HCT116 (cell line): Measurements from ENCODE around the gene SELE. TPM values are rescaled to one million over a fixed set of nuclear protein-coding genes. Genes with fewer than 3 reads are reported as not detected.

Experiments used
- ATAC-seq: fragments of 200-7000 bp; cut with Tn5 transposase; 2 replicates; pipeline ENCODE4 v1.9.1; 2020; ENCODE audit warnings: mild to moderate bottlenecking, moderate library complexity
- BruUV-seq: library from RNA; stranded (reverse); fragments of 400-500 nt; replicated peaks from 2 replicates; lab custom pipeline; 2021; lab: Mats Ljungman, UMichigan
- CTCF ChIA-PET: fragments of 300-600 bp; sonication (Branson Sonifier 250); formaldehyde crosslinking; loops from one replicate; lab custom pipeline; 2021; ENCODE audit warnings: antibody characterized with exemption; lab: Charles Lee
- POLR2A ChIA-PET: fragments of 300-600, 350-600 bp; sonication (Branson Sonifier 250); formaldehyde crosslinking; loops from one replicate; lab custom pipeline; 2021; ENCODE audit warnings: antibody characterized with exemption; lab: Charles Lee
- RAD21 ChIA-PET, 2 experiments: fragments of 300-600 bp; sonication (Branson Sonifier 250); formaldehyde crosslinking; loops; one replicate each; lab custom pipeline; 2023; ENCODE audit warnings: low total read pairs in 2 of 2; ENCODE audit not compliant: uncharacterized antibody in 2 of 2, unreplicated experiment in 2 of 2, low non-redundant PET in 1 of 2; lab: Charles Lee
- DNase-seq: peaks from one replicate; pipeline ENCODE4 v3.0.0-alpha.2; 2010; ENCODE audit warnings: low read depth, low spot score
- H2AFZ ChIP-seq: fragments of 200-600 bp; shearing (Covaris generic), sonication (generic); 2 replicates; pipeline ENCODE4 v1.6.1; 2017; ENCODE audit warnings: low read depth, mixed run types, mixed read lengths, antibody characterized with exemption, low read length; ENCODE audit not compliant: poor library complexity, severe bottlenecking
- H3K27ac ChIP-seq: 2 replicates; pipeline ENCODE4 v1.5.1; 2012; ENCODE audit warnings: low read depth, low read length
- H3K27me3 ChIP-seq: fragments of 200-600 bp; sonication (generic); 2 replicates; pipeline ENCODE4 v1.6.1; 2016; ENCODE audit warnings: mixed run types, low read length, mixed read lengths; ENCODE audit not compliant: insufficient read depth
- H3K36me3 ChIP-seq, 2 experiments: fragments of 200-500 bp in 1 of 2; fragments of 200-600 bp in 1 of 2; sonication (Bioruptor generic) in 1 of 2; sonication (generic) in 1 of 2; 2 replicates each; pipeline versions ENCODE4 v1.5.1 to v1.6.1; 2014 to 2016; ENCODE audit warnings: low read length in 2 of 2, inconsistent platforms in 1 of 2, mixed read lengths in 1 of 2, mixed run types in 1 of 2; ENCODE audit not compliant: insufficient read depth in 2 of 2, control insufficient read depth in 1 of 2
- H3K4me1 ChIP-seq, 2 experiments: fragments of 200-600 bp in 1 of 2; sonication (generic) in 1 of 2; 2 replicates each; pipeline versions ENCODE4 v1.5.1 to v1.6.1; 2012 to 2017; ENCODE audit warnings: low read length in 2 of 2, inconsistent platforms in 1 of 2, mild to moderate bottlenecking in 1 of 2, mixed read lengths in 1 of 2, mixed run types in 1 of 2, moderate library complexity in 1 of 2; ENCODE audit not compliant: insufficient read depth in 2 of 2, control insufficient read depth in 1 of 2
- H3K4me2 ChIP-seq: fragments of 200-600 bp; sonication (generic); 2 replicates; pipeline ENCODE4 v1.6.1; 2017; ENCODE audit warnings: mixed run types, low read length, mixed read lengths
- H3K4me3 ChIP-seq, 2 experiments: fragments of 200-600 bp in 1 of 2; sonication (generic) in 1 of 2; replicated peaks in 1 of 2; 2 replicates each; pipeline ENCODE4 v1.5.1; 2011 to 2016; ENCODE audit warnings: low read length in 2 of 2, control low read depth in 1 of 2, low read depth in 1 of 2, mild to moderate bottlenecking in 1 of 2, mixed read lengths in 1 of 2, mixed run types in 1 of 2
- H3K79me2 ChIP-seq: fragments of 200-600 bp; sonication (generic); 2 replicates; pipeline ENCODE4 v1.6.1; 2017; ENCODE audit warnings: mild to moderate bottlenecking, mixed run types, low read length, moderate library complexity, mixed read lengths; ENCODE audit not compliant: insufficient read depth
- H3K9ac ChIP-seq: fragments of 200-600 bp; sonication (generic); 2 replicates; pipeline ENCODE4 v1.6.1; 2016; ENCODE audit warnings: low read length, mixed read lengths
- H3K9me2 ChIP-seq: fragments of 200-600 bp; sonication (generic), shearing (Covaris generic); 2 replicates; pipeline ENCODE4 v1.6.1; 2017; ENCODE audit warnings: mixed run types, mild to moderate bottlenecking, moderate library complexity; ENCODE audit not compliant: insufficient read depth
- H3K9me3 ChIP-seq, 2 experiments: fragments of 200-500 bp in 1 of 2; fragments of 200-600 bp in 1 of 2; sonication (Bioruptor generic) in 1 of 2; sonication (generic) in 1 of 2; 2 replicates each; pipeline ENCODE4 v1.6.1; 2014 to 2017; ENCODE audit warnings: low read length in 2 of 2, mixed read lengths in 2 of 2, inconsistent platforms in 1 of 2, low read depth in 1 of 2, mild to moderate bottlenecking in 1 of 2, mixed run types in 1 of 2, moderate library complexity in 1 of 2; ENCODE audit not compliant: control insufficient read depth in 1 of 2, insufficient read depth in 1 of 2
- H4K20me1 ChIP-seq: fragments of 200-600 bp; sonication (generic), shearing (Covaris generic); 2 replicates; pipeline ENCODE4 v1.6.1; 2017; ENCODE audit warnings: mixed run types, mild to moderate bottlenecking, moderate library complexity; ENCODE audit not compliant: insufficient read depth
- CBX3 ChIP-seq: IDR thresholded peaks from 2 replicates; pipeline ENCODE4 v1.6.1; 2012; ENCODE audit warnings: low read depth
- EGR1 ChIP-seq: IDR thresholded peaks from 2 replicates; pipeline ENCODE4 v1.6.1; 2012; ENCODE audit warnings: low read depth
- ELF1 ChIP-seq: IDR thresholded peaks from 2 replicates; pipeline ENCODE4 v1.6.1; 2012; ENCODE audit warnings: low read depth, borderline replicate concordance
- EZH2phosphoT487 ChIP-seq: fragments of 200-600 bp; IDR thresholded peaks from 2 replicates; pipeline ENCODE4 v1.6.1; 2018; ENCODE audit warnings: antibody characterized with exemption, borderline replicate concordance
- FOSL1 ChIP-seq: IDR thresholded peaks from 2 replicates; pipeline ENCODE4 v1.6.1; 2012; ENCODE audit warnings: low read depth
- JUND ChIP-seq: IDR thresholded peaks from 2 replicates; pipeline ENCODE4 v1.6.1; 2012
- POLR2A ChIP-seq: IDR thresholded peaks from 2 replicates; pipeline ENCODE4 v1.7.0; 2011; ENCODE audit warnings: borderline replicate concordance; ENCODE audit not compliant: insufficient read depth, insufficient read length; ENCODE audit errors: extremely low read depth
- POLR2AphosphoS5 ChIP-seq: IDR thresholded peaks from 2 replicates; pipeline ENCODE4 v1.6.1; 2011; ENCODE audit warnings: mild to moderate bottlenecking, low read depth, low read length, moderate library complexity
- RAD21 ChIP-seq: IDR thresholded peaks from 2 replicates; pipeline ENCODE4 v1.6.1; 2012; ENCODE audit warnings: low read depth, mild to moderate bottlenecking
- SP1 ChIP-seq: IDR thresholded peaks from 2 replicates; pipeline ENCODE4 v1.6.1; 2012; ENCODE audit warnings: low read depth
- SRF ChIP-seq: IDR thresholded peaks from 2 replicates; pipeline ENCODE4 v1.6.1; 2012; ENCODE audit warnings: low read depth
- YY1 ChIP-seq: IDR thresholded peaks from 2 replicates; pipeline ENCODE4 v1.6.1; 2011; ENCODE audit warnings: low read length, low read depth, moderate library complexity, mild to moderate bottlenecking; ENCODE audit not compliant: insufficient replicate concordance; ENCODE audit errors: extremely low read depth
- ZFX ChIP-seq: fragments of 450-650 bp; IDR thresholded peaks from 2 replicates; pipeline ENCODE4 v1.6.1; 2017
- intact Hi-C: fragments of 100-400 bp; cut with micrococcal nuclease; formaldehyde crosslinking; loops from 2 replicates; pipeline ENCODE4 v1.10.0; 2022
- total RNA-seq: library from RNA; stranded (reverse); gene quantifications from one replicate; pipeline ENCODE4 v1.2.1, GENCODE V29; 2021; ENCODE audit not compliant: unreplicated experiment
- TF ChIP-seq, protein P1 (sequence below): IDR thresholded peaks from 2 replicates; pipeline ENCODE4 v1.6.1; 2012
- TF ChIP-seq, protein P2 (sequence below): IDR thresholded peaks from 2 replicates; pipeline ENCODE4 v1.6.1; 2012; ENCODE audit warnings: low read depth
- TF ChIP-seq, protein P3 (sequence below), 3 experiments: fragments of 200-600 bp in 1 of 3; sonication (generic) in 1 of 3; IDR thresholded peaks in 2 of 3; conservative IDR thresholded peaks in 1 of 3; 2 replicates each; pipeline ENCODE4 v1.5.1; 2012 to 2017; ENCODE audit warnings: low read depth in 2 of 3, low read length in 2 of 3, antibody characterized with exemption in 1 of 3, borderline replicate concordance in 1 of 3, control low read depth in 1 of 3, mild to moderate bottlenecking in 1 of 3, mixed read lengths in 1 of 3, mixed run types in 1 of 3, moderate library complexity in 1 of 3; ENCODE audit not compliant: insufficient read depth in 1 of 3

SELE gene
- total RNA-seq, 1 experiment from 2014 or later: not detected

DNA sequence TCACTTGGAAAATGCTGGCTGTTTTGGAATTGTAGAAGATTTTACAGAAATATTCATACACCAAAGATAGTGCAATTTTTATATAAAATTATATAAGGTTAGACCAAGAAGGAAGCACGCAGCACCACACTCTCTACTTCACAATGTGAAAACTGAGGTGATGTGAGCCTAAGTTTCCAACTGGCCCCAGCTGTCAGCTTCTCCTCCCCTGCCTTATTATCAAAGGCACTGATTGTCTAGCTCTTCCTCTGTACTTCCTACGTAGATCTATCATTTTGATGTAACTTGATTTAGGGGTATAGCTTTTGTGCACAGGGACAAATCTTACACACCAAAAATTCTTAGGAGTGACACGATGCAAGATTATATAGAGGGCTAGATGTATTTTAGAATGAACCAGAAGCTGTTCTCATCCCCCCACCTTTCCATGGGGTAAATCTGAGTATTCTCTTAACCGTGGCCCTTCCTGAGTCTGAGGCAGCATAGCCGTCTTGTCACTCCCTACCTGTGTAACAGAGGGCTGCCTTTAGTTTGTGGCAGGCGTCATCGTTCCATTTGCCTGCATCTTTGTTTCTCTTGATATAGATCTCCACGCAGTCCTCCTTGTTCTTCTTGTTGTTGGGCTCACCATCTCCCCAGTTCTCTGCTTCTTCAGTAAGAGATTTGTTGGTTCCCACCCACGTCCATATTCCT lies 25.8 kb downstream of the SELE start:
- peaks cover 2 to 12% of the 10 kb centered on the region in 2 experiments; a peak in 3 of 4 replicates for H3K4me1 ChIP-seq
- H3K4me2 ChIP-seq: no peak overlapping the region
- intact Hi-C loops: no loop called here
- ChIA-PET RAD21 (no interaction called here), CTCF (no interaction called here), POLR2A (no interaction called here)
- no peaks in the 10 kb centered on the region for H3K9me2 ChIP-seq
- H4K20me1 ChIP-seq: no peaks in the 10 kb centered on the region
- H3K27me3 ChIP-seq: no peaks in the 10 kb centered on the region
- H3K36me3 ChIP-seq: no peaks in the 10 kb centered on the region
- ATAC-seq (no peak), DNase-seq (no peak)
- H3K27ac ChIP-seq: no peak overlapping the region
- no peaks in the 10 kb centered on the region for H3K9me3 ChIP-seq
- TF ChIP-seq POLR2A: no peak
- TF ChIP-seq EGR1: no peak
- no peak for TF ChIP-seq ELF1
- no peak for TF ChIP-seq CBX3
- TF ChIP-seq, protein P1, sequence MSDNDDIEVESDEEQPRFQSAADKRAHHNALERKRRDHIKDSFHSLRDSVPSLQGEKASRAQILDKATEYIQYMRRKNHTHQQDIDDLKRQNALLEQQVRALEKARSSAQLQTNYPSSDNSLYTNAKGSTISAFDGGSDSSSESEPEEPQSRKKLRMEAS: no peak
- no peak for TF ChIP-seq SRF
- TF ChIP-seq, protein P2, sequence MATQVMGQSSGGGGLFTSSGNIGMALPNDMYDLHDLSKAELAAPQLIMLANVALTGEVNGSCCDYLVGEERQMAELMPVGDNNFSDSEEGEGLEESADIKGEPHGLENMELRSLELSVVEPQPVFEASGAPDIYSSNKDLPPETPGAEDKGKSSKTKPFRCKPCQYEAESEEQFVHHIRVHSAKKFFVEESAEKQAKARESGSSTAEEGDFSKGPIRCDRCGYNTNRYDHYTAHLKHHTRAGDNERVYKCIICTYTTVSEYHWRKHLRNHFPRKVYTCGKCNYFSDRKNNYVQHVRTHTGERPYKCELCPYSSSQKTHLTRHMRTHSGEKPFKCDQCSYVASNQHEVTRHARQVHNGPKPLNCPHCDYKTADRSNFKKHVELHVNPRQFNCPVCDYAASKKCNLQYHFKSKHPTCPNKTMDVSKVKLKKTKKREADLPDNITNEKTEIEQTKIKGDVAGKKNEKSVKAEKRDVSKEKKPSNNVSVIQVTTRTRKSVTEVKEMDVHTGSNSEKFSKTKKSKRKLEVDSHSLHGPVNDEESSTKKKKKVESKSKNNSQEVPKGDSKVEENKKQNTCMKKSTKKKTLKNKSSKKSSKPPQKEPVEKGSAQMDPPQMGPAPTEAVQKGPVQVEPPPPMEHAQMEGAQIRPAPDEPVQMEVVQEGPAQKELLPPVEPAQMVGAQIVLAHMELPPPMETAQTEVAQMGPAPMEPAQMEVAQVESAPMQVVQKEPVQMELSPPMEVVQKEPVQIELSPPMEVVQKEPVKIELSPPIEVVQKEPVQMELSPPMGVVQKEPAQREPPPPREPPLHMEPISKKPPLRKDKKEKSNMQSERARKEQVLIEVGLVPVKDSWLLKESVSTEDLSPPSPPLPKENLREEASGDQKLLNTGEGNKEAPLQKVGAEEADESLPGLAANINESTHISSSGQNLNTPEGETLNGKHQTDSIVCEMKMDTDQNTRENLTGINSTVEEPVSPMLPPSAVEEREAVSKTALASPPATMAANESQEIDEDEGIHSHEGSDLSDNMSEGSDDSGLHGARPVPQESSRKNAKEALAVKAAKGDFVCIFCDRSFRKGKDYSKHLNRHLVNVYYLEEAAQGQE: no peak
- TF ChIP-seq, protein P3, sequence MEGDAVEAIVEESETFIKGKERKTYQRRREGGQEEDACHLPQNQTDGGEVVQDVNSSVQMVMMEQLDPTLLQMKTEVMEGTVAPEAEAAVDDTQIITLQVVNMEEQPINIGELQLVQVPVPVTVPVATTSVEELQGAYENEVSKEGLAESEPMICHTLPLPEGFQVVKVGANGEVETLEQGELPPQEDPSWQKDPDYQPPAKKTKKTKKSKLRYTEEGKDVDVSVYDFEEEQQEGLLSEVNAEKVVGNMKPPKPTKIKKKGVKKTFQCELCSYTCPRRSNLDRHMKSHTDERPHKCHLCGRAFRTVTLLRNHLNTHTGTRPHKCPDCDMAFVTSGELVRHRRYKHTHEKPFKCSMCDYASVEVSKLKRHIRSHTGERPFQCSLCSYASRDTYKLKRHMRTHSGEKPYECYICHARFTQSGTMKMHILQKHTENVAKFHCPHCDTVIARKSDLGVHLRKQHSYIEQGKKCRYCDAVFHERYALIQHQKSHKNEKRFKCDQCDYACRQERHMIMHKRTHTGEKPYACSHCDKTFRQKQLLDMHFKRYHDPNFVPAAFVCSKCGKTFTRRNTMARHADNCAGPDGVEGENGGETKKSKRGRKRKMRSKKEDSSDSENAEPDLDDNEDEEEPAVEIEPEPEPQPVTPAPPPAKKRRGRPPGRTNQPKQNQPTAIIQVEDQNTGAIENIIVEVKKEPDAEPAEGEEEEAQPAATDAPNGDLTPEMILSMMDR (IDR thresholded peaks at IDR 0.05 in 2 of 3, conservative IDR thresholded peaks at IDR 0.05 in 1 of 3; ENCODE audit: borderline replicate concordance in 1 of 3, insufficient read depth in 1 of 3, low read depth in 2 of 3, low read length in 2 of 3): no peak
- no peak for TF ChIP-seq JUND
- TF ChIP-seq FOSL1: no peak
- no peak for TF ChIP-seq SP1
- no peak for TF ChIP-seq POLR2AphosphoS5
- TF ChIP-seq ZFX: no peak
- no peak for TF ChIP-seq EZH2phosphoT487
- no peak for TF ChIP-seq YY1
- TF ChIP-seq RAD21: no peak
- no TSS peak for BruUV-seq
- H3K79me2 ChIP-seq: no peaks in the 10 kb centered on the region
- H3K4me3 ChIP-seq: no peak overlapping the region
- no peak overlapping the region for H2AFZ ChIP-seq
- no peak overlapping the region for H3K9ac ChIP-seq
